Measurements from ENCODE around the gene UBALD2. TPM values are rescaled to one million over a fixed set of nuclear protein-coding genes. Genes with fewer than 3 reads are reported as not detected.

Gene UBALD2
- total and polyA plus RNA-seq, 2 of the 13 experiments (the other 11 are each of a cell fraction or from before 2014, with no cell fraction given), result 3.3 to 89.7 TPM

DNA sequence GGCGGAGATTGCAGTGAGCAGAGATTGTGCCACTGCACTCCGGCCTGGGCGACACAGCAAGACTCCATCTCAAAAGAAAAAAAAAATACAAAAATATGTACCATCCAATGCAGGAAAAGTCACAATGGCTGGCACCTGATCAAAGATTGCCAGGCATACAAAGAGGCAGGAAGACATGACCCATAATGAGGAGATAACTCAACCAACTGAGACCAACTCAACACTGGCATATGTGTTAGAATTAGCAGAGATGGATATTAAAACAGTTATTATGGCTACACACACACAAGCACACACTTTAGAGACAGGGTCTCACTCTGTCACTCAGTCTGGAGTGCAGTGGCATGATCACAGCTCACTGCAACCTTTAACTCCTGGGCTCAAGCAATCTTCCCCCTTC is 32.3 kb downstream of the UBALD2 start:
- no peak overlapping the region for H2AFZ ChIP-seq (ENCODE audit: low read length)
- FAIRE-seq, result no peak
- H3K79me2 ChIP-seq (ENCODE audit: insufficient read depth, low read length), result no peaks in the 10 kb centered on the region
- intact Hi-C loops (cut with micrococcal nuclease; ENCODE audit: unreplicated experiment), result no loop called here
- BruUV-seq (replicated peaks), result no TSS peak
- peaks cover 3 to 7% of the 10 kb centered on the region in 2 experiments; a peak in 2 of 5 replicates for H3K36me3 ChIP-seq (replicated peaks in 1 of 2; ENCODE audit: control insufficient read depth in 1 of 2, insufficient read depth in 2 of 2, low read length in 2 of 2)
- H3K27me3 ChIP-seq (ENCODE audit: control insufficient read depth in 1 of 2, insufficient read depth in 2 of 2, low read length in 2 of 2), result no peaks in the 10 kb centered on the region
- no peak overlapping the region for H3K9ac ChIP-seq (ENCODE audit: insufficient read depth, low read depth, low read length)
- ATAC-seq, result no peak
- no peaks in the 10 kb centered on the region for H3K4me1 ChIP-seq (ENCODE audit: insufficient read depth, low read length)
- no peaks in the 10 kb centered on the region for H4K20me1 ChIP-seq (ENCODE audit: insufficient read depth, low read length)
- no peak overlapping the region for H3K27ac ChIP-seq (ENCODE audit: extremely low read length, insufficient read depth, low read length)
- POLR2A ChIA-PET, result no interaction called here
- no peaks in the 10 kb centered on the region for H3K9me3 ChIP-seq (ENCODE audit: low read length)
- H3K4me2 ChIP-seq (ENCODE audit: low read depth, low read length), result no peak overlapping the region
- TF ChIP-seq KDM5A (IDR thresholded peaks at IDR 0.05; ENCODE audit: borderline replicate concordance, low read length) (no peak), ATM (IDR thresholded peaks at IDR 0.05; ENCODE audit: borderline replicate concordance) (no peak), POLR2G (IDR thresholded peaks at IDR 0.05; ENCODE audit: low read depth, low read length) (no peak)
- TF ChIP-seq, protein P1, sequence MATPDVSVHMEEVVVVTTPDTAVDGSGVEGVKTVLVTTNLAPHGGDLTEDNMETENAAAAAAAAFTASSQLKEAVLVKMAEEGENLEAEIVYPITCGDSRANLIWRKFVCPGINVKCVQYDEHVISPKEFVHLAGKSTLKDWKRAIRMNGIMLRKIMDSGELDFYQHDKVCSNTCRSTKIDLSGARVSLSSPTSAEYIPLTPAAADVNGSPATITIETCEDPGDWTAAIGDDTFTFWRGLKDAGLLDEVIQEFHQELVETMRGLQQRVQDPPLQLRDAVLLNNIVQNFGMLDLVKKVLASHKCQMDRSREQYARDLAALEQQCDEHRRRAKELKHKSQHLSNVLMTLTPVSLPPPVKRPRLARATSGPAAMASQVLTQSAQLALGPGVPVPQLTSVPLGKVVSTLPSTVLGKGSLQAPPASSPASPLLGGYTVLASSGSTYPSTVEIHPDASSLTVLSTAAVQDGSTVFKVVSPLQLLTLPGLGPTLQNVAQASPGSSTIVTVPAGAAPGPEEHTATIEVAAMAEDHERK (CRISPR knock-in tag; IDR thresholded peaks at IDR 0.05; ENCODE audit: low read depth), result no peak
- TF ChIP-seq, protein P2, sequence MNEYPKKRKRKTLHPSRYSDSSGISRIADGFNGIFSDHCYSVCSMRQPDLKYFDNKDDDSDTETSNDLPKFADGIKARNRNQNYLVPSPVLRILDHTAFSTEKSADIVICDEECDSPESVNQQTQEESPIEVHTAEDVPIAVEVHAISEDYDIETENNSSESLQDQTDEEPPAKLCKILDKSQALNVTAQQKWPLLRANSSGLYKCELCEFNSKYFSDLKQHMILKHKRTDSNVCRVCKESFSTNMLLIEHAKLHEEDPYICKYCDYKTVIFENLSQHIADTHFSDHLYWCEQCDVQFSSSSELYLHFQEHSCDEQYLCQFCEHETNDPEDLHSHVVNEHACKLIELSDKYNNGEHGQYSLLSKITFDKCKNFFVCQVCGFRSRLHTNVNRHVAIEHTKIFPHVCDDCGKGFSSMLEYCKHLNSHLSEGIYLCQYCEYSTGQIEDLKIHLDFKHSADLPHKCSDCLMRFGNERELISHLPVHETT (CRISPR knock-in tag; conservative IDR thresholded peaks at IDR 0.05), result no peak
- CTCF ChIA-PET (ENCODE audit: low intra/inter-chr PET ratio, low total read pairs), result no interaction called here
- no peak overlapping the region for H3K4me3 ChIP-seq (replicated peaks in 1 of 3; ENCODE audit: insufficient read depth in 1 of 3, low read depth in 2 of 3, low read length in 3 of 3)
- in situ Hi-C loops (cut with HindIII; ENCODE audit: extremely low pct_ligation_motif_present, low pct_unique_long_range_greater_than_20kb), result no loop called here
- DNase-seq (ENCODE audit: low spot score), result no peak
- WGBS (ENCODE audit: low lambda C conversion rate), result 100% methylated on average over 3 of the region's 3 CpGs

All from HepG2 (cell line).